NCI-H146 (cell line): ENCODE data around the gene ELL.
"Not testable (repeated sequence)": the region's sequence is repeated elsewhere in the genome, so short reads cannot be mapped to it uniquely, and the experiment has no call there.

Experiments
- DNase-seq: peaks from one replicate; lab custom pipeline; 2025; lab: John Stamatoyannopoulos, UW

ELL gene

GRCh38 chr19:18421371-18421959, 100.4 kb downstream of the ELL start:
- no peak for DNase-seq

- no peak for DNase-seq
Observed at GRCh38 chr19:18420930-18421329, 100.9 kb downstream of the ELL start.

GRCh38 chr19:18419699-18420460, 102.0 kb downstream of the ELL start:
- DNase-seq: peak; percentile 48

GRCh38 chr19:18419195-18419698, 102.6 kb downstream of the ELL start, which contains the start of gene SSBP4:
Gene SSBP4, plus strand, starts transcription at chr19:18419398. Its CDS starts 251 bp downstream, at chr19:18419649.
- peak; percentile 90 for DNase-seq

GRCh38 chr19:18418483-18419194, 103.2 kb downstream of the ELL start:
- peak; percentile 68 for DNase-seq

GRCh38 chr19:18418029-18418482, 103.8 kb downstream of the ELL start:
- DNase-seq: no peak

- DNase-seq: peak; percentile 90
Observed at GRCh38 chr19:18417250-18418028, 104.4 kb downstream of the ELL start.

GRCh38 chr19:18416778-18417249, 105.1 kb downstream of the ELL start:
- peak; percentile 91 for DNase-seq

GRCh38 chr19:18415178-18415867, 106.5 kb downstream of the ELL start:
- peak; percentile 81 for DNase-seq

GRCh38 chr19:18414504-18415177, 107.2 kb downstream of the ELL start:
- no peak for DNase-seq

GRCh38 chr19:18412610-18413239, 109.1 kb downstream of the ELL start:
- DNase-seq: no peak

- DNase-seq: peak; percentile 40
Observed at GRCh38 chr19:18408053-18408476, 113.8 kb downstream of the ELL start.

- no peak for DNase-seq
Observed at GRCh38 chr19:18406749-18407148, 115.1 kb downstream of the ELL start.

- DNase-seq: not testable (repeated sequence)
Observed at GRCh38 chr19:18405754-18406153, 116.1 kb downstream of the ELL start.

- not testable (repeated sequence) for DNase-seq
Observed at GRCh38 chr19:18402455-18403248, 119.2 kb downstream of the ELL start.

- peak; percentile 35 for DNase-seq
Observed at GRCh38 chr19:18401580-18402112, 120.2 kb downstream of the ELL start.

- DNase-seq: no peak
Observed at GRCh38 chr19:18399008-18399407, 122.9 kb downstream of the ELL start.
